Immature natural killer cell (primary cell): ENCODE results near the gene HNMT. TPM values are rescaled to one million over a fixed set of nuclear protein-coding genes. Genes with fewer than 3 reads are reported as not detected.
"Not testable (repeated sequence)": the region's sequence is repeated elsewhere in the genome, so short reads cannot be mapped to it uniquely, and the experiment has no call there.

Experiments used
- DNase-seq, 3 donors: peaks; one replicate each; pipeline ENCODE4 v3.0.0; 2022; ENCODE audit warnings: mixed read lengths in 1 of 3
- H3K27ac Mint-ChIP-seq, 6 donors: one replicate each; pipeline ENCODE4 v1.8.0; 2020; ENCODE audit warnings: mixed read lengths in 6 of 6, mild to moderate bottlenecking in 5 of 6, inconsistent platforms in 4 of 6, moderate library complexity in 3 of 6
- H3K27me3 Mint-ChIP-seq, 3 donors: one replicate each; pipeline ENCODE4 v1.8.0; 2020 to 2021; ENCODE audit warnings: low read depth in 3 of 3, mild to moderate bottlenecking in 3 of 3, mixed read lengths in 3 of 3, moderate library complexity in 3 of 3, inconsistent platforms in 1 of 3
- H3K36me3 Mint-ChIP-seq, 3 donors: one replicate each; pipeline ENCODE4 v1.8.0; 2020; ENCODE audit warnings: mixed read lengths in 3 of 3, inconsistent platforms in 2 of 3, mild to moderate bottlenecking in 2 of 3
- H3K4me1 Mint-ChIP-seq, 2 donors: one replicate each; pipeline ENCODE4 v1.8.0; 2020; ENCODE audit warnings: inconsistent platforms in 2 of 2, mild to moderate bottlenecking in 2 of 2, mixed read lengths in 2 of 2, moderate library complexity in 1 of 2
- H3K4me3 Mint-ChIP-seq, 5 donors: one replicate each; pipeline ENCODE4 v1.8.0; 2020; ENCODE audit warnings: mild to moderate bottlenecking in 5 of 5, mixed read lengths in 5 of 5, inconsistent platforms in 3 of 5, moderate library complexity in 3 of 5
- H3K9me3 Mint-ChIP-seq, 6 donors: one replicate each; pipeline ENCODE4 v1.8.0; 2020; ENCODE audit warnings: mild to moderate bottlenecking in 6 of 6, mixed read lengths in 6 of 6, inconsistent platforms in 4 of 6, moderate library complexity in 3 of 6
- polyA plus RNA-seq, 3 donors: library from polyadenylated mRNA; unstranded; fragments of 300-500 nt; fragmentation: Illumina TruSeq; gene quantifications; one replicate each; pipeline ENCODE4 v1.2.3, GENCODE V29; 2021

Gene HNMT
- polyA plus RNA-seq, 3 donors from 2014 or later: 0.78 to 1.3 TPM; not detected in 1

DNA sequence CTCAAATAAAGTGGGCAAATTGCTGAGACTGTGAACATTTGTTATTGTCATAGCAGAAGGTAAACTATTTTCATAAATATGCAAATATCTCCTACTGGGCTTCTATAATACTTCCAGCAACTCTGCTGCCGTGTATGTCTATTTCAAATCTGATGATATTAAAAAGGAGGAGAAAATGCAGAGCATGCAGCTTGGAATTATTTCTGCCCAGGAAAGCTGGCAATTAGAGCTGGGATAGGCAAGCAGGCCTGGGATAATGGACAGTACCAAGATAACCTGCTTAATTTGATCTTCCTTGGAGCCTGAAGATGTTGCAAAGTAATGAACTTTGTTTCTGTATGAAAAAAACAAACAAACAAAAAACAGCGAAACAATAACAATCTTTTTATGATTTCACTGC lies 72.8 kb downstream of the HNMT start:
- H3K27ac Mint-ChIP-seq: no peak overlapping the region
- peaks cover 0 to 2% (median 0%) of the 10 kb centered on the region in 3 donors for H3K27me3 Mint-ChIP-seq
- H3K9me3 Mint-ChIP-seq: peaks cover 0 to 22% (median 3%) of the 10 kb centered on the region in 6 donors

DNA sequence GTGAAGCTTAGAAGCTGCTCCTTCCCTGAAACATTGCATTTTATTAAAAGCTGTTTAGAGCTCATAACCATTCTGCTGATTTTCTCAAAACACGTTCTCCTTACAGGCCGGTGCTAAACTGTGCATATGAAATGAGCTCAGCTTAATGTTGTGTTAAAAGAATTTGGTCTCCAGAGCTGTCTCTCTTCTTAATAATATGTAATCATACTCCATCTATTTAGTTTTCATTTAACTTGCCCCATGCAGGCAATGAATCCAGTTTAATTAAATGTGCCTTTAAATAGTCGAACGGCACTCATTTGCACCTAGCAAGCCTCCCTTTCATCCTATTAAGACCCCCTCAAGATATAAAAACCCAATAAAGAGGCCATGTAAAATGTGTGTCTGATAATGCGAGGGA lies 76.3 kb downstream of the HNMT start:
- Mint-ChIP-seq H3K4me3 (no peak overlapping the region), H3K27ac (no peak overlapping the region), H3K27me3 (peaks cover 0 to 2% (median 0%) of the 10 kb centered on the region in 3 donors), H3K9me3 (peaks cover 2 to 35% (median 16%) of the 10 kb centered on the region in 6 donors), H3K36me3 (no peaks in the 10 kb centered on the region), H3K4me1 (no peaks in the 10 kb centered on the region)
- no peak for DNase-seq

More for the DNA sequence above, 72.8 kb downstream of the HNMT start:
- Mint-ChIP-seq H3K4me1 (no peaks in the 10 kb centered on the region), H3K36me3 (no peaks in the 10 kb centered on the region), H3K4me3 (no peak overlapping the region)
- DNase-seq: no peak

DNA sequence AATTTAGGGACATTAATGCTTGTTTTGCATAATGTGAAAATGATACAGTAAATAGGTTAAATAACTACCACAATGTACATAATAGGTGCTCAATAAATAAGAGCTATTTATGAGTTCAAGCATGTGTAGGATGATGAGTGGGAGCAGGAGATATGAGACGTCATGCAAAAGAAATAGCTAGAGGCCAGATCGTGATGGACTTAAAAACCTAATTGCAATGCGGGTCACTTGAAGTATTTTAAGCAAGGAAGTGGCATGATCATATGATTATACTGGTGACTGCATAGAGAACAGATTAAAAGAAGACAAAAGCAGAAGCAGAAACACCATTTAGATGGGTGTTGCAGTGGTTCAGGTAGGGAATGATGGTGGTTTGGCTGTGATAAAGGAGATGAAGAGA lies 78.0 kb downstream of the HNMT start:
- Mint-ChIP-seq H3K36me3 (no peaks in the 10 kb centered on the region), H3K4me3 (no peak overlapping the region), H3K9me3 (peaks cover 2 to 36% (median 16%) of the 10 kb centered on the region in 6 donors), H3K4me1 (no peaks in the 10 kb centered on the region), H3K27me3 (peaks cover 0 to 2% (median 0%) of the 10 kb centered on the region in 3 donors), H3K27ac (no peak overlapping the region)
- DNase-seq: no peak

DNA sequence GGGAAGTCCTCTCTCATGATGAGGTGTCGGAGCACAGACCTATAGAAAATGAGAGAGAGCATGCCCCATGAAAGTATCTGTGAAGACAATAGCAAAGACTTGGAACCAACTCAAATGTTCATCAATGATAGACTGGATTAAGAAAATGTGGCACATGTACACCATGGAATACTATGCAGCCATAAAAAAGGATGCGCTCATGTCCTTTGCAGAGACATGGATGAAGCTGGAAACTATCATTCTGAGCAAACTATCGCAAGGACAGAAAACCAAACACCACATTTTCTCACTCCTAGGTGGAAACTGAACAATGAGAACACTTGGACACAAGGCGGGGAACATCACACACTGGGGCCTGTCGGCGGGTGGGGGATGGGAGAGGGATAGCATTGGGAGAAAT lies 79.3 kb downstream of the HNMT start:
- H3K27me3 Mint-ChIP-seq, H3K36me3 Mint-ChIP-seq, H3K4me1 Mint-ChIP-seq, H3K4me3 Mint-ChIP-seq, DNase-seq, H3K27ac Mint-ChIP-seq: not testable (repeated sequence)
- H3K9me3 Mint-ChIP-seq: peaks cover 2 to 36% (median 17%) of the 10 kb centered on the region in 6 donors

GRCh38 chr2:138058427-138058826 lies 94.2 kb downstream of the HNMT start:
- no peak overlapping the region for H3K4me3 Mint-ChIP-seq
- H3K4me1 Mint-ChIP-seq: no peaks in the 10 kb centered on the region
- no peaks in the 10 kb centered on the region for H3K36me3 Mint-ChIP-seq
- peaks cover 0 to 2% (median 0%) of the 10 kb centered on the region in 3 donors for H3K27me3 Mint-ChIP-seq
- H3K27ac Mint-ChIP-seq: no peak overlapping the region
- no peak for DNase-seq
- H3K9me3 Mint-ChIP-seq: peaks cover 0 to 8% (median 3%) of the 10 kb centered on the region in 6 donors

- no peak for DNase-seq
- Mint-ChIP-seq H3K4me1 (no peaks in the 10 kb centered on the region), H3K9me3 (peaks cover 0 to 8% (median 3%) of the 10 kb centered on the region in 6 donors)
These were observed 95.4 kb downstream of the HNMT start for GRCh38 chr2:138059487-138060300.

GRCh38 chr2:138060301-138060635 lies 96.0 kb downstream of the HNMT start:
- Mint-ChIP-seq H3K27me3 (peaks cover 0 to 2% (median 0%) of the 10 kb centered on the region in 3 donors), H3K4me1 (no peaks in the 10 kb centered on the region), H3K9me3 (peaks cover 0 to 8% (median 3%) of the 10 kb centered on the region in 6 donors), H3K4me3 (no peak overlapping the region), H3K36me3 (no peaks in the 10 kb centered on the region), H3K27ac (no peak overlapping the region)
- no peak for DNase-seq

More at GRCh38 chr2:138059487-138060300, 95.4 kb downstream of the HNMT start:
- H3K27me3 Mint-ChIP-seq: peaks cover 0 to 2% (median 0%) of the 10 kb centered on the region in 3 donors
- H3K36me3 Mint-ChIP-seq: no peaks in the 10 kb centered on the region
- no peak overlapping the region for H3K4me3 Mint-ChIP-seq
- no peak overlapping the region for H3K27ac Mint-ChIP-seq

DNA sequence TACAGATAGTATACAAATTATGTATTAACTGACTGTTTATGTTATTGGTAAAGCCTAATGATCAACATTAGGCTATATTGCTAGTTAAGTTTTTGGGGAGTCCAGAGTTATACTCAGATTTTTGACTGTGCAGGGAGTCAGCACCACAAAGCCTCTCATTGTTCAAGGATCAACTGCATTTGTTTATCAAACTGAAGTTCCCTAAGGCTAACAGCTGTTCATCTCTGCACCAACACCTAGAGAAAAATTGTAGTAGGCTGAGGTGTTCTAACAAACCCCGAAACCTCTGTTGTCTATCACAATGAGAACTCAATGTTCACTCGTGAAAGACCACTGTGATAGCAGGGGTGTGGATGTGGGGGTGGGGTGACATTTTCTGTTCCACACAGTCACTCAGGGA lies 97.7 kb downstream of the HNMT start:
- H3K27ac Mint-ChIP-seq: no peak overlapping the region
- peaks cover 0 to 2% (median 0%) of the 10 kb centered on the region in 3 donors for H3K27me3 Mint-ChIP-seq
- no peak overlapping the region for H3K4me3 Mint-ChIP-seq
- H3K4me1 Mint-ChIP-seq: no peaks in the 10 kb centered on the region
- peaks cover 0 to 7% (median 3%) of the 10 kb centered on the region in 6 donors for H3K9me3 Mint-ChIP-seq
- no peaks in the 10 kb centered on the region for H3K36me3 Mint-ChIP-seq
- DNase-seq: no peak

- no peaks in the 10 kb centered on the region for H3K4me1 Mint-ChIP-seq
- H3K27ac Mint-ChIP-seq: no peak overlapping the region
- H3K36me3 Mint-ChIP-seq: no peaks in the 10 kb centered on the region
- no peak for DNase-seq
- H3K27me3 Mint-ChIP-seq: no peaks in the 10 kb centered on the region
- peaks cover 0 to 2% (median 0%) of the 10 kb centered on the region in 6 donors for H3K9me3 Mint-ChIP-seq
- H3K4me3 Mint-ChIP-seq: no peak overlapping the region
These were observed 98.9 kb downstream of the HNMT start for GRCh38 chr2:138063181-138063580.
